Activated CD4-positive, alpha-beta T cell treated with anti-CD3 and anti-CD28 coated beads, Interleukin-2, amount 50 U/mL, for 1 hour (primary cell): ENCODE results near the gene TRPT1.

Source experiments
- DNase-seq: peaks from one replicate; pipeline ENCODE4 v3.0.0-alpha.2; 2020

TRPT1 gene

GRCh38 chr11:64229090-64229743 lies 3.2 kb upstream of the TRPT1 start:
- no peak for DNase-seq

DNA sequence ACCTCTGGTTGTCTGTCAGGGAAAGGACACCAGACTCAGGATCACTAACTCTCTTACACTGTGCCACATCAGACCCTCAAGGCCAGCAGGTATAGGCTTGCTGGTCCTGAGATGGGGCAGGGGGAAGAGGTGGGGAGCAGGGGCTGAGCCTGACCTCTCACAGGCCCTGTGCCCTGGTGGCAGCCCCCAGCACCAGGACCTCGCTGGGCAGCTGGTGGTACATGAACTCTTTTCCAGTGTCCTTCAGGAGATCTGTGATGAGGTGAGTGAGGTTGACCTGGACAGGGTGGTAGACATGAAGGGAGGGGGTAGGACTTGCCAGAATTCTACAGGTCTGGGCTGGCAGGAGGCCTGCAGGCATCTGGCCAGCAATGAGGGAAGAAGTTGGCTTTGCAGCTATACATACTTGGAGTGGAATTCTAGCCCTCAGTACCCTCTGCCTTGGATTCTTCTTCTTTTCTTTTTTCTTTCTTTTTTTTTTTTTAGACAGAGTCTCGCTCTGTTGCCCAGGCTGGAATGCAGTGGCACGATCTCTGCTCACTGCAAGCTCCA lies 1.5 kb upstream of the TRPT1 start:
- no peak for DNase-seq

DNA sequence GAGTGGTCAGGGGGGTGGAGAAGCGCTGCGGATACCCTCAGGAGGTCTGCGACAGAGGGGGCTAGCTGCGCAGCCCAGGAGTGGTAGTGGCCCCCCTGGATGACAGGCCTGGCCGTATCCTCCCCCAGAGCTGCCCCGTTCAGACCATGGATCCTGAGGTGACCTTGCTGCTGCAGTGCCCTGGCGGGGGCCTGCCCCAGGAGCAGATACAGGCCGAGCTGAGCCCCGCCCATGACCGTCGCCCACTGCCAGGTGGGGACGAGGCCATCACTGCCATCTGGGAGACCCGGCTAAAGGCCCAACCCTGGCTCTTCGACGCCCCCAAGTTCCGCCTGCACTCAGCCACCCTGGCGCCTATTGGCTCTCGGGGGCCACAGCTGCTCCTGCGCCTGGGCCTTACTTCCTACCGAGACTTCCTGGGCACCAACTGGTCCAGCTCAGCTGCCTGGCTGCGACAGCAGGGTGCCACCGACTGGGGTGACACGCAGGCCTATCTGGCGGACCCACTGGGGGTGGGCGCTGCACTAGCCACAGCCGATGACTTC lies 593 bp upstream of the TRPT1 start:
- DNase-seq = peak; percentile 41

GRCh38 chr11:64224891-64225607 lies 937 bp downstream of the TRPT1 start:
- no peak for DNase-seq

DNA sequence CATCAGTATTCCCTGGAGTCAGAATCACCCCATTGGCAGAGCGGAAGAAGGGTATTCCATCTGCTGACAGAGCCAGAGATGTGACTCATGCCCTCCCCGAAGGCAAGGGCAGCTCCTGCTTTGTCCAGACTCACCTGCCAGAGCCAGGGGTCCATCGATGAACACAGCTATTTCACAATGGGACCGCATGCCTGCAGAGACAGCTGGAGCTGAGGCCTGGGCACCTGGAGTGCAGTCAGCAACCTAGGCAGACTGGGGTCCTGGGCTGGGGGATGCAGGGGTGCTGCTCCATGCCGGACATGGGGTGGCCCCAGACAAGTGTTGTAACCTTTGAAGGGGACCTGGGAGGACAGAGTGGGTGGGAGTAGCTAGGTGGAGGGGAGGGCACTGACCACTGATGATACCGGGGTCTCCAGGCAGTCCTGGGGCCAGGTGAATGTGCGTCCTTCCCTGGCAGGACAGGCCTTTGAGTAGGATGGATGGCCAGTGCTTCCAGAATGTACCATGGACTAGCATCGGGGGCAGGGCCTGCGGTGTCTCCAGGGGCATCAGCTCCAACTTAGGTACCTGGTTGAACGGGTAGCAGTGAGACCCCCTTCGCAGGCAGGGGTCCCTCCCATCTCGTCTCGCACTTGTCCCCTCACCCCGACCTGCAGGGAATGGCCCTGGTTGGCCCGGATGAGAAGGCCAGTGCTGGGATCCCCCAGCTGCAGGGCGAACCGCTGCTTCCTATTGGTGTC lies 1.7 kb downstream of the TRPT1 start:
- no peak for DNase-seq

DNA sequence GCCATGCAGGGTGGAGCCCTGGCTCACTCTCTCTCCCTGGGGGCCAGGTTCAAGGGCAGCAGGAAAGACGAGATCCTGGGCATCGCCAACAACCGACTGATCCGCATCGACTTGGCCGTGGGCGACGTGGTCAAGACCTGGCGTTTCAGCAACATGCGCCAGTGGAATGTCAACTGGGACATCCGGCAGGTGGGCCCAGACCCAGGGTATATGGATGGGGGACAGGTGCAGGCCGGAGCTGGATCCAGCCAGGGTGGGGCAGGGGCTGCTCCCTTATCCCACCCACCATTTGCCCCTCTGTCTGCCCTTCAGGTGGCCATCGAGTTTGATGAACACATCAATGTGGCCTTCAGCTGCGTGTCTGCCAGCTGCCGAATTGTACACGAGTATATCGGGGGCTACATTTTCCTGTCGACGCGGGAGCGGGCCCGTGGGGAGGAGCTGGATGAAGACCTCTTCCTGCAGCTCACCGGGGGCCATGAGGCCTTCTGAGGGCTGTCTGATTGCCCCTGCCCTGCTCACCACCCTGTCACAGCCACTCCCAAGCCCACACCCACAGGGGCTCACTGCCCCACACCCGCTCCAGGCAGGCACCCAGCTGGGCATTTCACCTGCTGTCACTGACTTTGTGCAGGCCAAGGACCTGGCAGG lies 2.9 kb downstream of the TRPT1 start:
- DNase-seq = no peak

DNA sequence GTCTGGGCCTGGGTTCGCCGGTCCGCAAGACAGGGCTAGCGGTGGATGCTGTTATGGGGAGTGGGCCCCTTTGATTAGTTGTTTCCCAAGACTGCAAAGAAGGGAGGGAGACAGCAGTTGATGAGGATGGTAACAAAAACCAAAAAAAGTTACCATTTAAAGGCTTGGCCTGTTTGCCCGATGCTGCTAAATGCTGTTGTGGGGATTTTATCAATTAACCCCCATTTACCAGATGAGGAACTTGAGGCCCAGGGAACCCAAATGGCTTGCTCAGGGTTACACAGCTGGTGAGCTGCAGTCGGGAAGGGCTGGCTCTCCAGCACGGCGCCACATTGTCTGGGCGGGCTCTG lies 3.4 kb downstream of the TRPT1 start:
- DNase-seq = no peak

GRCh38 chr11:64220798-64221197 lies 5.2 kb downstream of the TRPT1 start:
- DNase-seq = no peak

DNA sequence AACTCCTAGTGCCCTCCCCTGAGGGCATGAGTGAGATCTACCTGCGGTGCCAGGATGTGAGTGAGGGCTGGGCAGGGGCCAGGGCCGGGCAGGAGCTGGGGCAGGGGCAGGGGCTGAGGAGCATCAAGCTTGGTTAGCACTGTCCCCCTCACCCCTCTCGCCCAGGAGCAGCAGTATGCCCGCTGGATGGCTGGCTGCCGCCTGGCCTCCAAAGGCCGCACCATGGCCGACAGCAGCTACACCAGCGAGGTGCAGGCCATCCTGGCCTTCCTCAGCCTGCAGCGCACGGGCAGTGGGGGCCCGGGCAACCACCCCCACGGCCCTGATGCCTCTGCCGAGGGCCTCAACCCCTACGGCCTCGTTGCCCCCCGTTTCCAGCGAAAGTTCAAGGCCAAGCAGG lies 5.7 kb downstream of the TRPT1 start:
- DNase-seq = no peak

- DNase-seq = no peak
Observed at GRCh38 chr11:64219755-64220154, 6.2 kb downstream of the TRPT1 start.

- DNase-seq = no peak
Observed at GRCh38 chr11:64219354-64219684, 6.7 kb downstream of the TRPT1 start.

DNA sequence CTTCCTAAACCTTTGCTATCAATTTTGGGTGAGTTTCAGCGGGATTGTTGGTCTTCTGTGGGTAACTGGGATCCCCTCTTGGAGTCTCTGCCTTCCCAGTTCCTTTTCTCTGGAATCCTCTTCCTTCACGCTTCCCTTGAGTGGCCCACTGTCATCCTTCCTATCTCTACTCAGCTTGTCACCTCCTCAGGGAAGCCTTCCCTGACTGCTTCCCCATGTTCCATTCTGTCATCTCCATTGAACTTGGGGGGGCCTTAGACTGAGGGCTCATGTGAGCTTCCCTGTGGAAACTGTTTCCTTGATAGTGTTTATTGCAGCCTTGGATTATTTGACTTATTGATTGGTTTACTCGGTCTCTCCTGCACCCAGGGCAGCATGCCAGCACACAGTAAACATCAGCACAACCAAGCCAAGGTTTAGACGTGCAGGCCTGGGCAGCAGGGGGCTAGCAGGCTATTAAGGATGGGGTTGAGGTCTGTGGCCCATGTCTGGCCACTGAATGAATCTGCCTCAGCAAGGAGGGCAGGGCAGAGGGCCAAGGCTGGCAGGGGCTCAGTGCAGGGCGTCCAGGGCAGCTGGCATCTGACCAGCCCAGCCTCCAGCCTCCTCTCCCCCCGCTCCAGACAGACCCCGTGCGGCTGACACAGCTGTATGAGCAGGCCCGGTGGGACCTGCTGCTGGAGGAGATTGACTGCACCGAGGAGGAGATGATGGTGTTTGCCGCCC lies 7.2 kb downstream of the TRPT1 start:
- no peak for DNase-seq

GRCh38 chr11:64216879-64217278 lies 9.1 kb downstream of the TRPT1 start:
- no peak for DNase-seq

GRCh38 chr11:64211181-64211872 lies 14.7 kb downstream of the TRPT1 start:
- no peak for DNase-seq

GRCh38 chr11:64210301-64211020 lies 15.5 kb downstream of the TRPT1 start:
- DNase-seq = no peak

GRCh38 chr11:64209563-64209843 lies 16.5 kb downstream of the TRPT1 start:
- DNase-seq = no peak

- DNase-seq = no peak
Observed at GRCh38 chr11:64208796-64209562, 17.0 kb downstream of the TRPT1 start.

- DNase-seq = no peak
Observed at GRCh38 chr11:64208086-64208795, 17.7 kb downstream of the TRPT1 start.

- peak; percentile 61 for DNase-seq
Observed at GRCh38 chr11:64207256-64208085, 18.5 kb downstream of the TRPT1 start.
